Immature natural killer cell (primary cell): ENCODE results near the gene ATN1. TPM values are rescaled to one million over a fixed set of nuclear protein-coding genes. Genes with fewer than 3 reads are reported as not detected.

Experiments used
- DNase-seq, 3 donors: peaks; one replicate each; pipeline ENCODE4 v3.0.0; 2022; ENCODE audit warnings: mixed read lengths in 1 of 3
- H3K27ac Mint-ChIP-seq, 6 donors: one replicate each; pipeline ENCODE4 v1.8.0; 2020; ENCODE audit warnings: mixed read lengths in 6 of 6, mild to moderate bottlenecking in 5 of 6, inconsistent platforms in 4 of 6, moderate library complexity in 3 of 6
- H3K27me3 Mint-ChIP-seq, 3 donors: one replicate each; pipeline ENCODE4 v1.8.0; 2020 to 2021; ENCODE audit warnings: low read depth in 3 of 3, mild to moderate bottlenecking in 3 of 3, mixed read lengths in 3 of 3, moderate library complexity in 3 of 3, inconsistent platforms in 1 of 3
- H3K36me3 Mint-ChIP-seq, 3 donors: one replicate each; pipeline ENCODE4 v1.8.0; 2020; ENCODE audit warnings: mixed read lengths in 3 of 3, inconsistent platforms in 2 of 3, mild to moderate bottlenecking in 2 of 3
- H3K4me1 Mint-ChIP-seq, 2 donors: one replicate each; pipeline ENCODE4 v1.8.0; 2020; ENCODE audit warnings: inconsistent platforms in 2 of 2, mild to moderate bottlenecking in 2 of 2, mixed read lengths in 2 of 2, moderate library complexity in 1 of 2
- H3K4me3 Mint-ChIP-seq, 5 donors: one replicate each; pipeline ENCODE4 v1.8.0; 2020; ENCODE audit warnings: mild to moderate bottlenecking in 5 of 5, mixed read lengths in 5 of 5, inconsistent platforms in 3 of 5, moderate library complexity in 3 of 5
- H3K9me3 Mint-ChIP-seq, 6 donors: one replicate each; pipeline ENCODE4 v1.8.0; 2020; ENCODE audit warnings: mild to moderate bottlenecking in 6 of 6, mixed read lengths in 6 of 6, inconsistent platforms in 4 of 6, moderate library complexity in 3 of 6
- polyA plus RNA-seq, 3 donors: library from polyadenylated mRNA; unstranded; fragments of 300-500 nt; fragmentation: Illumina TruSeq; gene quantifications; one replicate each; pipeline ENCODE4 v1.2.3, GENCODE V29; 2021

ATN1 gene
- polyA plus RNA-seq, 3 donors from 2014 or later = 1.0 to 2.1 TPM; not detected in 1

- peak overlapping the region; percentile 95 to 100 (median 98) for H3K27ac Mint-ChIP-seq
- peak; percentile 31 to 37 (median 36) for DNase-seq
- peaks cover 16 to 33% (median 29%) of the 10 kb centered on the region in 3 donors for H3K27me3 Mint-ChIP-seq
- peak overlapping the region; percentile 94 to 99 (median 97) for H3K4me3 Mint-ChIP-seq
- peaks cover 0 to 14% (median 5%) of the 10 kb centered on the region in 3 donors for H3K36me3 Mint-ChIP-seq
- H3K4me1 Mint-ChIP-seq = peaks cover 86 to 90% of the 10 kb centered on the region in 2 donors
- no peaks in the 10 kb centered on the region for H3K9me3 Mint-ChIP-seq
Measured at GRCh38 chr12:6950401-6950801, 22.6 kb downstream of the ATN1 start.

- peaks cover 89 to 90% of the 10 kb centered on the region in 2 donors for H3K4me1 Mint-ChIP-seq
- H3K27ac Mint-ChIP-seq = peak within 1 kb of the TSS; percentile 95 to 100 (median 99)
- peaks cover 0 to 16% (median 8%) of the 10 kb centered on the region in 3 donors for H3K36me3 Mint-ChIP-seq
- H3K27me3 Mint-ChIP-seq = peaks cover 16 to 34% (median 32%) of the 10 kb centered on the region in 3 donors
- H3K4me3 Mint-ChIP-seq = peak within 1 kb of the TSS; percentile 94 to 99 (median 97)
- peak; percentile 50 to 59 (median 57) for DNase-seq
- no peaks in the 10 kb centered on the region for H3K9me3 Mint-ChIP-seq
Measured at GRCh38 chr12:6950811-6951540, 23.2 kb downstream of the ATN1 start, which contains the start of gene PTPN6. Gene PTPN6, plus strand, starts transcription at chr12:6951356. Its CDS starts 157 bp downstream, at chr12:6951513.

- peaks cover 5 to 23% (median 14%) of the 10 kb centered on the region in 3 donors for H3K36me3 Mint-ChIP-seq
- peaks cover 90% of the 10 kb centered on the region in 2 donors for H3K4me1 Mint-ChIP-seq
- DNase-seq = peak in 1 of 3 donors; percentile 24
- peaks cover 19 to 40% (median 37%) of the 10 kb centered on the region in 3 donors for H3K27me3 Mint-ChIP-seq
- peak overlapping the region; percentile 94 to 99 (median 97) for H3K4me3 Mint-ChIP-seq
- H3K27ac Mint-ChIP-seq = peak overlapping the region; percentile 95 to 100 (median 98)
- H3K9me3 Mint-ChIP-seq = no peaks in the 10 kb centered on the region
Measured at GRCh38 chr12:6951551-6952120, 23.9 kb downstream of the ATN1 start.

GRCh38 chr12:6952121-6952862 lies 24.5 kb downstream of the ATN1 start:
- peaks cover 90% of the 10 kb centered on the region in 2 donors for H3K4me1 Mint-ChIP-seq
- peak overlapping the region; percentile 95 to 100 (median 99) for H3K27ac Mint-ChIP-seq
- H3K36me3 Mint-ChIP-seq = peaks cover 12 to 29% (median 21%) of the 10 kb centered on the region in 3 donors
- H3K9me3 Mint-ChIP-seq = no peaks in the 10 kb centered on the region
- H3K4me3 Mint-ChIP-seq = peak overlapping the region; percentile 94 to 99 (median 97)
- peaks cover 21 to 43% (median 39%) of the 10 kb centered on the region in 3 donors for H3K27me3 Mint-ChIP-seq
- peak in 2 of 3 donors; percentile 22 to 24 for DNase-seq

- Mint-ChIP-seq H3K4me1 (peaks cover 90% of the 10 kb centered on the region in 2 donors), H3K9me3 (no peaks in the 10 kb centered on the region), H3K36me3 (peaks cover 12 to 30% (median 21%) of the 10 kb centered on the region in 3 donors), H3K4me3 (peak overlapping the region; percentile 94 to 99 (median 97)), H3K27me3 (peaks cover 21 to 44% (median 39%) of the 10 kb centered on the region in 3 donors), H3K27ac (peak overlapping the region; percentile 95 to 100 (median 99))
- no peak for DNase-seq
Measured at GRCh38 chr12:6952863-6953441, 25.2 kb downstream of the ATN1 start.

GRCh38 chr12:6953442-6954315 lies 25.9 kb downstream of the ATN1 start:
- H3K27ac Mint-ChIP-seq = peak overlapping the region; percentile 95 to 100 (median 99)
- H3K9me3 Mint-ChIP-seq = no peaks in the 10 kb centered on the region
- peaks cover 24 to 50% (median 39%) of the 10 kb centered on the region in 3 donors for H3K27me3 Mint-ChIP-seq
- peaks cover 90 to 91% of the 10 kb centered on the region in 2 donors for H3K4me1 Mint-ChIP-seq
- H3K4me3 Mint-ChIP-seq = peak overlapping the region; percentile 94 to 99 (median 97)
- DNase-seq = peak; percentile 84 to 87 (median 84)
- H3K36me3 Mint-ChIP-seq = peaks cover 12 to 37% (median 26%) of the 10 kb centered on the region in 3 donors

GRCh38 chr12:6954316-6955107 lies 26.8 kb downstream of the ATN1 start:
- Mint-ChIP-seq H3K36me3 (peaks cover 18 to 45% (median 32%) of the 10 kb centered on the region in 3 donors), H3K27me3 (peaks cover 26 to 49% (median 41%) of the 10 kb centered on the region in 3 donors), H3K4me3 (peak overlapping the region; percentile 94 to 99 (median 97)), H3K9me3 (no peaks in the 10 kb centered on the region), H3K27ac (peak overlapping the region; percentile 95 to 100 (median 99)), H3K4me1 (peaks cover 90 to 91% of the 10 kb centered on the region in 2 donors)
- peak; percentile 27 to 36 (median 29) for DNase-seq

GRCh38 chr12:6955108-6956020 lies 27.6 kb downstream of the ATN1 start:
- DNase-seq = no peak
- Mint-ChIP-seq H3K27ac (peak overlapping the region; percentile 95 to 100 (median 99)), H3K27me3 (peaks cover 26 to 50% (median 41%) of the 10 kb centered on the region in 3 donors), H3K9me3 (no peaks in the 10 kb centered on the region), H3K4me3 (peak overlapping the region; percentile 94 to 99 (median 97)), H3K36me3 (peaks cover 18 to 46% (median 32%) of the 10 kb centered on the region in 3 donors), H3K4me1 (peaks cover 90 to 91% of the 10 kb centered on the region in 2 donors)

GRCh38 chr12:6956021-6956727 lies 28.4 kb downstream of the ATN1 start:
- H3K27ac Mint-ChIP-seq = peak overlapping the region; percentile 95 to 100 (median 99)
- peaks cover 27 to 58% (median 41%) of the 10 kb centered on the region in 3 donors for H3K27me3 Mint-ChIP-seq
- DNase-seq = peak; percentile 77 to 82 (median 80)
- peaks cover 19 to 54% (median 37%) of the 10 kb centered on the region in 3 donors for H3K36me3 Mint-ChIP-seq
- H3K9me3 Mint-ChIP-seq = no peaks in the 10 kb centered on the region
- peaks cover 90 to 92% of the 10 kb centered on the region in 2 donors for H3K4me1 Mint-ChIP-seq
- H3K4me3 Mint-ChIP-seq = peak overlapping the region; percentile 77 to 98 (median 96)

GRCh38 chr12:6957151-6957701 lies 29.5 kb downstream of the ATN1 start:
- DNase-seq = peak; percentile 72 to 79 (median 76)
- Mint-ChIP-seq H3K27ac (peak overlapping the region; percentile 95 to 100 (median 99)), H3K27me3 (peaks cover 30 to 63% (median 41%) of the 10 kb centered on the region in 3 donors), H3K4me3 (peak overlapping the region; percentile 77 to 98 (median 96)), H3K36me3 (peaks cover 21 to 56% (median 37%) of the 10 kb centered on the region in 3 donors), H3K9me3 (no peaks in the 10 kb centered on the region), H3K4me1 (peaks cover 99 to 100% of the 10 kb centered on the region in 2 donors)
